ENCODE results near the gene TRAPPC12.
"Not testable (repeated sequence)": the region's sequence is repeated elsewhere in the genome, so short reads cannot be mapped to it uniquely, and the experiment has no call there.

The TRAPPC12 gene

DNA sequence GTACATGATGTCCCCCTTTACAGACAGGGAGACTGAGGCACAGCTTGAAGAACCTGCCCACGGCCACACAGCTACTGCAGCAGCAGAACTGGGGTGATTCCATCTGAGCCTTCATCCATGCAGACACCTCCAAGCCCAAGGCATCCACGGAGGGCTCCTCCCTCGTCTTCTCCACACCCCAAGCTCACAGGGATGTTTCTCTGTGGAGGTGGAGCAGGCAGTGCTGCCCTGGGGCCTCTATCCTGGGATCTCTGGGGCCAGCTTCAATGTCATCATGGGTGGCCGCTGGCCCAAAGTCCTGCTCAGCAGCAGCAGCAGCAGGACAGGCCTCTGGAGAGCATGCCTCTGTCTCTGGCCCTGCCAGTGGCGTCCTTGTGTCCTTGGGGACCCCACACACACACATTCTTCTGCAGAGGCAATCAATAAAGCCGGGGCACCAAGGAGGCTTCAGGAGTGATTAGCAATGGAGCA lies 108.6 kb downstream of the TRAPPC12 start:
- no peak for DNase-seq

DNA sequence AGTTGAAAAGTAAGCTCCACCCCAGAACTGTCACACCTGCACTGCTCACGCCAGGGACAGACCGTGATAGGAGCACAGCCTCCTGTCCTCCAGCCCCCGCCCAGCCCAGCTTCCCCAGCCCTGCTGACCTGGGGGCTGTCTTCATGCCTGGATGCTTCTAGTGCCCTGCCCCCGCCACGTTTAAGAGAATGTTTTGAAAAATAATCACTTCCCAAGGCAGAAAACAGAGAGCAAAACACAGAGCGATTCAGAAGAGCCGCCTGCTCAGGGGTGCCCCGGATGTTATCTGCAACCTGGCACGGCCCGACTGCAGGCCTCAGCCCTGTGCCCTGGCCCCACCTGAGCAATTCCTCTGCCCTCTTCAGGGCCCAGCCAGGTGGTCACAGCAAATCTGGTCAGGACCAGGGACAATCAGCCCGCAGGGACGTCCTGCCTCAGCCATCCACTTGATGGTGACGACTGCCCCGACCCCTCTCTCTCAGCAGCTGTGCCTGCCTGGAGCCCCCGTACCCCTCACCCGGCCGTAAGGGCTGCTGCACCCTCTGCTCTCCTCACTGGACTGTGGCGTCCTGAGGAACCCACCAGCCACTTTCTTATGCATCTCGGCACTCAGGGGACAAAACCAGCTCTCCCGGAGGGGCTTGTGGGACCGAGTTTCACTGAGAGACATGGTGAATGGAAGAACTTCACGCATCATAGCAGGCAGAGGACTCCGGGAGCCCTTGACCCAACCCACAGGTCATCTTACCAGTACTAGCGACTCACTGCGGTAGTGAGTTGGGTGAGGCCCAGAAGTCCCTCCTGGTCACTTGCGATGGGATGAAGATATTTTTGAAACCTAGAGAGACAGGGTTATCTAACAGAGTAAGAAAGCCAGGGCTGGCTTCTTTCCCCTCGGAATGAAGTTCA lies 109.6 kb downstream of the TRAPPC12 start:
- DNase-seq, result no peak

DNA sequence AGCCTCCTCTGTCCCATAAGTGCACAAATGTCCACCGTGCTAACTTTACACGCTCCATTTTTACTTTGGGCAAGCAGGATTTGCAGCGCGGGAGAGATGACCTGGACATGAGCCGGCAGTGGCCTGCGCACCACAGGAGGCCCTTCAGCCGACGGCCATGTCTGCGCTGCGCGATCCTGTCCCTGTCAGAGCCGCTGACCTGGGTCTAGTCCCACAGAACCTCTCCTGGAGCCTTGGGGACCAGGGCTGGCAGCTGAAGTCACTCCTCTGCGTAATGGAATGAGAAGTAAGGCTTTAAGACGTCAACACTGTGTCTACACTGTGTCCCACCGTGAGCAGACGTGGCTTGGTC lies 110.2 kb downstream of the TRAPPC12 start:
- no peak for DNase-seq

DNA sequence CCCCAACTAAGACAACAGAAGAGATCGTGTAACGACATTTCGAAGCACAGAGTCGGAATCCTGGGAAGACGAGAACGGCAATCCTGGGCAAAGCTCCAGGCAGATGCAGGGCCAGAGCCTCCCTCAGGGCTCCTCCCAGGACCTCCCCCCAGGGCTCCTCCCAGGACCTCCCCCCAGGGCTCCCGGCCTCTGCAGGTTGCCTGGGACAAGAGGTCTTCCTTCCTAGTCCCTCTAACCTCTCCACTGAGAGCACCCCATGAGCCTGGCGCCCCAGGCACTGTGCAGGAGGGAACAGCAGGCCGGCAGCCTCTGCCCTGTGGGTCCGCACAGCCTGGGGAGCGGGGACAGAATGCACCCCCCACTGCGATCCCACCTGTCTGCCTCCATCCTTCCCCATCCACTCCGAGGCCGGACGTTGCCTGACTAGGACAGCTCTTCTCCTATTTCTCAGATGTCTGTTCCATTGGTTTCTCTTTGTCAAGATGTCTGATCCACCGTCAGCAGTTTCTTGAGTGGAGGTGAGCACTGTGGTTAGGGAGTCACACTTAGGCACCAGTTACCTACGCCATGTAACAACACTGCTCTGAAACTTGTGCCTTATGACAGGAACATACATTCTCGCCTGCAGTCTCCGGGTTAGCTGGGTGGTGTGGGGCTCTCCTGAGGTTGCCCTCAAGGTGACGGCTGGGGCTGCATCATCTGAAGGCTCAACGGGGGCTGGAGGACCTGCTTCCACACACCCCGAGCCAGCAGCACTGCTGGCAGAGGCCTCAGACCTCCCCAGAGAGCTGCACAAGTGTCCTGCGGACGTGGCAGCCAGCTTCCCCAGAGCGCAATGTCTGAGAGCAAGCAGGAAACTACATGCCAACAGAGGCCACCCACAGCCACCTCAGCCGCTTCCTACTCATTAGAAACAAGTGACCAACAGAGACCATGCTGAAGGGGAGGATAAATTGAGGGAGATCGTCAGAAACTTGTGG lies 111.0 kb downstream of the TRAPPC12 start:
- DNase-seq, result no peak

DNA sequence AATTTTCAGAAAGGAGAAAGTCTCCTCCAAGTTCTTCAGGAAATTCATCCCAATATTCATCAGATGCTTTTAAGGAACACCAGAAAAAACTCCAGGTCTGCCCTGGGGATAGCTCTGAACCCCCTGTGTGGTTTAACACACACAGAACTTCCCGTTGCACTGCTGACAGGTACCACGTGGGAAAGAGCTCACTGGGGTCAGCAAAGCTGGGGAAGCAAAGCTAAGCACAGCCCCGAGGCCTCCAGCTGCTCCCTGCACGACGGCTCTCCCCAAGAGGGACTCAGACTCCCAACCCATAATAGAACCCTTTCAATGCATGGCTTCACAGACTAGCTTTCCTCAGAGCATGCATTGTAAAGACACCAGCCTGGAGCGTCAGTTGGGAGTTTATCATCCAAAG lies 111.8 kb downstream of the TRAPPC12 start:
- DNase-seq, result no peak

DNA sequence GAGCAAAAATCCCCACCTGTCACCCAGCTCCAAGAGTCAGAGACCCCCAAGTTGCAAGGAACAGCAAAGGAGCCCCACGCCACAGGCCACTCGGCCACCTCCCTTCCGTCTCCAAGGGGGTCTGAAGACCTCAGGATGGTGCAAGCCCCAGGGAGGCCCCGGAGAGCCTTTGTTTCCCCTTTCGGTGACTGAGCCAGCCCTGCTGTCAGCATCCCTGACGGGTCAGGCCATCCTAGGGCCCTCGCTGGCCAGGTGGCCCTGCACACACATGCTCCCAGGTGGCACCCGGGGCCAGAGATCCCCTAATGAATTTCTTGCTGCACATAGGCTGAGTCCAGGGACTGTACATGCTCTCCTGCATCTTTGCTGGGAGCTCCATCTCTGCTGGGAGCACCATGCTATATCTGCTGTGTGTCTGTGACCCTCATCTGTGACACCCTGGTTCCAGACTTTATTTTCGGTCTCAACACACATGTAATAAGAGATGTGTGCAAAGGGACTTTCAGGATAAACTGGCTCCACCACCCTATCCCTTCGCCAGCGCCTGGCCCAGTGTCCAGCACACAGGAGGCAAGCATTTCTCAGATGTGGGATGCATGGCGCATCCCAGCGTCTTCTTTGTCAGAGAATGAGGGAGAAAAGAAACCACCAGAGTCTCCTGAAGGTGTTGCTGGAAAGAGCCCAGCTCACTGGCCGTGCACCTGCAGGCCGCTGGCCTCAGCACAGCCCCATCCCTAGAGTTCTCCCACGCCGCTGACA lies 112.4 kb downstream of the TRAPPC12 start:
- no peak for DNase-seq

DNA sequence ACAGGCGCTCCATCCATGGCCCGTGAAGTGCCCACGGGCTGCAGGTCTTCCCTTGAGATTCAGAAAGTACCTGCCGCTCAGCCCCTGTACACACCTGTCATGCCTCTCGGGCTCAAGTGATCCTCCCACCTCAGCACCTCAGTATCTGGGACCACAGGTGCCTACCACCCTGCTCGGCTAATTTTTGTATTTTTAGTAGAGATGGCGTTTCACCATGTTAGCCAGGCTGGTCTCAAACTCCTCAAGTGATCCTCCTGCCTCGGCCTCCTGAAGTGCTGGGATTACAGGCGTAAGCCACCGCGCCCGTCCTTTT lies 112.9 kb downstream of the TRAPPC12 start:
- not testable (repeated sequence) for DNase-seq

DNA sequence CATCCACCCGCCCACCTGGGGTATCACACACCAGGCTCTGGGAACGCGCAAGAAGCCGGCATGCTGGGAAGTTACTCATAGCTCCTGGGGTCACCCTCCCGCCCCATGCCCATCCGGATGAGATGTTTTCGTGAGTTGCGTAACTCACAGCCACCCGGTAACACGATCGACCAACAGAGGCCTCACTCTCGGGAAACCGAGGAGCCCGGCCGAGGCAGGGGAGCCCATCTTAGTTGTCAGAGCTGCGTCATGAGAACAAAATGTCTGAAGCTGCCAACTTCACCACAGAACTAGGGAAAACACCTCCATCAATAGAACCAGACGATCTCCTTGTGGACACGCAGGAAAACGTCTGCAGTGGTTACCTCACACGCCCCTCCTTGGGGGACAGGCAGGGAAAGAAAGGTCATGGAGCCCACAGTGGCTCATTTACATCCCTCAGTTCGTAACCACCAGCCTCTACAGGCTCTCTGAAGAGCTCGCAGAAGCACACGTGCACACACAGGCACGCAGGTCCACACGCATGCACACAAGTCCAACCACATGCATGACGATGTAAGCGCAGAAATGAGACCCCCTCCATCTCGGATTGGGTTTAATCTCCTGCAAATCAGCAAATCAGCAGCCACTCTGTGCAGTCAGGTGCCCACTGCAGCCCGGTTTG lies 113.6 kb downstream of the TRAPPC12 start:
- no peak for DNase-seq

DNA sequence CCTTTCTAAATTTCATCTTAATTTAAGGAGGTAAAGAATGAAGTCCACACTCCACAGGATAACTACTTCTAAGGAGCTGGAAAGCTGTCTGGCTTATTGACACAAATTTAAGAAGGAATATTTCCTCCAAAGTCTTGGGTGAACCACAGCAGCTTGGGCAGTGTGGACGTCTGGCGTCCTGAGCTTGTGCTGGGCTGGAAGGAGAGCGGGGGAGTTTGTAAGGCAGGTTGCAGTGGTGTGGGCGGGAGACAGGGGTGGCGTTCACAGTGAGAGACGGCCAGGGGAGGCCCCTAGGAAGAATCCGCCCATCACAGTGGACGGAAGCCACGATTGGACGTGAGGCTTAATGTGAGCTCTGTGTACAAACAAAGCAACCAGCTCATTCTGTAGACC lies 114.1 kb downstream of the TRAPPC12 start:
- DNase-seq, result no peak

DNA sequence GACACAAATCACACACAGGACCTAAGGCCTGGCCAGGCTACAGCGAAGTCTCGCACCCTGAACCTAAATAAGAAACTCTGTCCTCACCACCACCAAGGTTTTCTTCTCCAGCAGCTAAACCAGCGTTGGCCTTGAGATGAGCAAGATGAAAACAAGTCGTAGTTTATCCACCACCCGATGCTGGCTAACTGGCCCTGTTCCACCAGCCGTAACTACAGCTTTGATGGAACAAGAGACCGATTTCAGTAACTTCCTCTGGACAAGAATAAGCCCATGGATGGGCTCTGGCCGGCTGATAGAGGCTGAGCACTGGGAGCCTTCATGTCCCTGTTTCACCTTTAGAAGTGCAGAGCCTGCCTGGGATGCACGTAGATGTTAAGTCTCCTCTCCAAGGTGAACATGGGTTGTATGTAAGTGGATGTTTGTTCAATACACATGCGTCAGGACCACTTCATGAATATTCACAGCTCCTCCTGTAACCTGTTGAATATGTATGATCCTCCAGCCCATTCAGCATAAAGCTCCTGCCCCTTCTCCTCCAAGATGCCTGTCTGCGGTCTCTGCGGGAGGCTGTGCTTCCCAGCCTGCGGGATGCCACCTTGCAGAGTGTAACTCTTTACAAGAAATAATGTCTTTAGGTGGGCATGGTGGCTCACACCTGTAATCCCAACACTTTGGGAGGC lies 115.6 kb downstream of the TRAPPC12 start:
- DNase-seq, result no peak

DNA sequence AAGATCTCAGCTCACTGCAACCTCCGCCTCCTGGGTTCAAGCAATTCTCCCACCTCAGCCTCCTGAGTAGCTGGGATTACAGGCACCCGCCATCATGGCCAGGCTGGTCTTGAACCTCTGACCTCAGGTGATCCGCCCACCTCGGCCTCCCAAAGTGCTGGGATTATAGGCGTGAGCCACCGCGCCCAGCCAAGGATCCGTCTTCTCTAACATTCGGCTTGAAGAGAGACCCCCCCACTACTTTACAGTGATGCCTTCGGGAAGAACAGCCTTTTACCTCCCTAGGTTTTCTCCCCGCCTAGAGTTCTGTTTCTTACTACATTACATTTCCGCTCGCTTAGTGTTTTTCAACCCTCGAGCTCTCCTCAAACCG lies 117.2 kb downstream of the TRAPPC12 start:
- not testable (repeated sequence) for DNase-seq

DNA sequence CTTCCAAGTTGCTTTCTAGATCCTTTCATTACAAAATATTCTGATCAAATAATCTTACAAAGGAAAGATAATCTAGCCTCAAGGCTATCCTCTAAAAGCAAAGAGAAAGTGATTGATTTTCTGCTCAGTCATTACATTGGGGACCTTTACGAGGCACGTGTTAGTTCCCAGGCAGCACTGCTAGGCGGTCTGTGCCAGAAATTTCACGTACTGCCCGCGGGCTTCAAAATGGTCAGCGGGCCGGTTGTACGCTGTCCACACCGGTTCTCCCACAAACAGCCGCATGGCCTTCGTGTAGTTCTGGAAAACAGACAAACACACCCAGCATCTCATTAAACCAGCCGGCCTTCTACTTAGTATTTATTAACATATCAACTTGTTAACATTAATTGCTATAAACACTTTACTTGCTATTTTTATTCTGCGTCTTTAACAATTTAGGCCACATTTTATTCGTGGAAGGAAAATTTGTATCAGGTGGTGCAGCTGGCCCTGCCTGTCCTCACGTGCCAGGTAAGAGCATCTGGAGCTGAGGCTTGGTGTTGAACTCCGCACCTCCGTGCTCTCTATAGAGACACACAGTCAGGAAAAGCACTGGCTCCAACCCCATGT lies 119.4 kb downstream of the TRAPPC12 start:
- no peak for DNase-seq

DNA sequence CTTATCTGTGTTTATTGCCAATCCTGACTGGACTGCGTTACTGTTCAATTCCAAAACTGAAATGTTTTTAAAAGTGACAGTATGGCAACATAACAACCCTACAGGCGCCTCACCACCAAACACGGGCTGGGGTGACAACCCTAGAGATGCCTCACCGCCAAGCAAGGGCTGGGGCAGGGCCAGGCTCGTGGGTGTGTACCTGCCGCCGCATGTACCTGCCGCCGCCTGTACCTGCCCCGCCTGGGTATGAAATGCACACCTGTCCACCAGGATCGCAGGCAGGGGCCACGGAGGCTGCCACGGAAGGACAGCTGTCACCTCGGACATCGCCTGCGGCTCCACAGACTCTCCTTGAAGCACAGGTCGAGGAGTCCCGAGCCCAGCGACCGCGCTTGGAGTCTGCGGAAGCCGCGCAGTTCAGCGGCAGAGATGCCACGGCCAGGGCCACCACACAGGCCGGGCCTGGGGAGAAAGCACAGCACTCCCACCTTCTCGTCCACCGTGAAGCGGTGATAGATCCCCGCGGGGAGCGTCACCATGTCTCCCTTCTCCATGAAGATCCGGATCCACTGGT lies 120.9 kb downstream of the TRAPPC12 start:
- no peak for DNase-seq

DNA sequence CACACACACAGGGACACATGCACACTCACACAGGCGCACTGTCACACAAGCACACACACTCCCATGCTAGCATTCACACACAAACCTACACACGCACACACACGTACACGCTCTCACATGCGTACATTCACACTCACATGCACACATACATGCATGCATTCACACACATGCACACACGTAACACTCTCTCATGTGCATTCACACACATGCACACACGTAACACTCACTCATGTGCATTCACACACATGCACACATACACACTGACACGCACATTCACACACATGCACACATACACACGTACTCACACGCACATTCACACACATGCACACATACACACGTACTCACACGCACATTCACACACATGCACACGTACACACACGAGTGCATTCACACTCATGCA lies 123.6 kb downstream of the TRAPPC12 start:
- no peak for DNase-seq

DNA sequence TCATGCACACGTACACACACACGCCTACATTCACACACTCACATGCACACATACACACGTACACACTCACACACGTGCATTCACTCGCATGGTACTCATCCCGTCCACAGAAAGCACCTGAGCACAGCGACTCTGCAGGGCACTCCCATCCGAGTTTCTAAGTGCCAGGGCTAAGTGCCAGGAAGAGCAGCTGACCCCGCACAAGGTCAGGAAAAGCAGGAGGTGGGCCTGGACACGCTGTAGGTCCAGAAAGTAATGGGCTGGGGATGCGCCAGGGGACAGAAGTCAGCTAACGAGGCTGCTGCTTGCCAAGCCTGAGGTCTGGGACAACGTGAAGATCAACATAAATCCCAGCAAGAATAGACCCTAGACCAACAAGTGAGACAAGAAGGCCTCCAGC lies 124.0 kb downstream of the TRAPPC12 start:
- DNase-seq, result no peak

DNA sequence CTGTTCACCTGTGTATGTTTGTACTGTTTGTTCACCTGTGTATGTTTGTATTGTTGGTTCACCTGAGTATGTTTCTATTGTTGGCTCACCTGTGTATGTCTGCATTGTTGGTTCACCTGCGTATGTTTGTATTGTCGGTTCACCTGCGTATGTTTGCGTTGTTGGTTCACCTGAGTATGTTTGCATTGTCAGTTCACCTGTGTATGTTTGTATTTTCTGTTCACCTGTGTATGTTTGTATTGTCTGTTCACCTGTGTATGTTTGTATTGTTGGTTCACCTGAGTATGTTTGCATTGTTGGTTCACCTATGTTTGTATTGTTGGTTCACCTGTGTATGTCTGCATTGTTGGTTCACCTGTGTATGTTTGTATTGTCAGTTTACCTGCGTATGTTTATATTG lies 125.2 kb downstream of the TRAPPC12 start:
- DNase-seq, result no peak

DNA sequence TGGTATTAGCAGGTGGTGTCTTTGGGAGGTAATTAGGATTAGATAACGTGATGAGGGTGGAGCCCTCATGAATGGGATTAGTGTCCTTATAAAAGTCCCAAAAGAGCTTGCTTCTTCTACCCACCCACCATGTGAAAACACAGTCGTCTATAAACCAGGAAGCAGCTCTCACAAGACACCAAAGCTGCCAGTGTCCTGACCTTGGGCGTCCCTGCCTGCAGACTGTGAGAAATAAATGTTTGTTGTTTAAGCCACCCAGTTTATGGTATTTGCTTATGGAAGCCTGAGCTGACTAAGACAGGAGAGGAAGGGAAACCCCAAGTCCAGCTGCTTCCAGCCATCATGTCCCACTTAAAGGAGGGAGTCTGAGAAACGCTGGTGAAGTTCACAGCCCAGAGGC lies 126.3 kb downstream of the TRAPPC12 start:
- DNase-seq, result no peak

DNA sequence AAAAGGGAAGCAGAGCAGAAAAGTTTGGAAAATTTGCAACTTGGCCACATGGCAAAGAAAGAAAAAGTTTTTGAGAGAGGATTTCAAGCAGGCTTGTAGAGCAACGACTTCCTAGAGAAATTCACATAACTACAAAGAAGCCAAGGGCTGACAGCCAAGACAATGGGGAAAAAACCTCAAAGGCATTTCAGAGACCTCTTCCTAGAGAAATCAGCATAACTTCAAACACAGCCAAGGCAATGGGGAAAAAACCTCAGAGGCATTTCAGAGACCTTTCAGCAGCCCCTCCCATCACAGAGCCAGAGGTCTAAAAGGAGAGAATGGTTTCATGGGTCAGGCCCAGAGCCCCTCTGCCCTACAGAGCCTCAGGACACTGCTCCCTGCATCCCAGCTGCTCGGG lies 132.6 kb downstream of the TRAPPC12 start:
- DNase-seq, result no peak

DNA sequence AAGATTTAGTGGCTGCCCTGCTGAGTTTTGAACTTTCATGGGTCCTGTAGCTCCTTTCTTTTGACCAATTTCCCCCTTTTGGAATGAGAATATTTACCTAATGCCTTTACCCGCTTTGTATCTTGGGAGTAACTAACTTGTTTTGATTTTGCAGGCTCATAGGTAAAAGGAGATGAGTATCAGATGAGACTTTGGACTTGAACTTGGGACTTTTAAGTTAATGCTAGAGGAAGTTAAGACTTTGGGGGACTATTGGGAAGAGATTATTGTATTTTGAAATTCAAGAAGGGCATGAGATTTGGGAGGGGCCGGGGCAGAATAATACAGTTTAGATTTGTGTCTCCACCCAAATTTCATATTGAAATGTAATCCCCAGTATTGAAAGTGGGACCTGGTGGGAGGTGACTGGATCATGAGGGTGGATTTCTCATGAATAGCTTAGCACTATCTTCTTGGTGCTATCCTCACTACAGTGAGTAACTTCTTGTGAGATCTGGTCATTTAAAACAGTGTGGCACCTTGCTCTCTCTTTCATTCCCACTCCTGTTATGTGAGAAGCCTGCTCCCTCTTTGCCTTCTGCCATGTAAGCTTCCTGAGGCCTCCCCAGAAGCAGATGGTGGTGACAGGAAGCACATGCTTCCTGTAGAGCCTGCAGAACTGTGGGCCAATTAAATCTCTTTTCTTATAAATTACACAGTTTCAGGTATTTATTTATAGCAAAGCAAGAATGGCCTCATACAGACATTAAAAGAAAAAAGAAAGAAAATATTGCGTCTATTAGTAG lies 133.7 kb downstream of the TRAPPC12 start:
- DNase-seq, result no peak

DNA sequence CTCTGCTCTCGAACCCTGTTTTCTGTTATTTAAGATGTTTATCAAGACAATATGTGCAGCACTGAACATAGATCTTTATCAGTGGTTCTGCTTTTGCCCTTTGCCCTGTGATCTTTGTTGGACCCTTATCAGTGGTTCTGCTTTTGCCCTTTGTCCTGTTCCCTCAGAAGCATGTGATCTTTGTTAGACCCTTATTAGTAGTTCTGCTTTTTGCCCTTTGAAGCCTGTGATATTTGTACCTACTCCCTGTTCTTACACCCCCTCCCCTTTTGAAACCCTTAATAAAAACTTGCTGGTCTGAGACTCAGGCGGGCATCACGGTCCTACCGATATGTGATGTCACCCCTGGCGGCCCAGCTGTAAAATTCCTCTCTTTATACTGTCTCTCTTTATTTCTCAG lies 135.9 kb downstream of the TRAPPC12 start:
- DNase-seq, result not testable (repeated sequence)

Data from cerebellar nuclear complex (tissue), 1 donor.